ENCODE measurements around the gene KIAA1549.

Gene KIAA1549

DNA sequence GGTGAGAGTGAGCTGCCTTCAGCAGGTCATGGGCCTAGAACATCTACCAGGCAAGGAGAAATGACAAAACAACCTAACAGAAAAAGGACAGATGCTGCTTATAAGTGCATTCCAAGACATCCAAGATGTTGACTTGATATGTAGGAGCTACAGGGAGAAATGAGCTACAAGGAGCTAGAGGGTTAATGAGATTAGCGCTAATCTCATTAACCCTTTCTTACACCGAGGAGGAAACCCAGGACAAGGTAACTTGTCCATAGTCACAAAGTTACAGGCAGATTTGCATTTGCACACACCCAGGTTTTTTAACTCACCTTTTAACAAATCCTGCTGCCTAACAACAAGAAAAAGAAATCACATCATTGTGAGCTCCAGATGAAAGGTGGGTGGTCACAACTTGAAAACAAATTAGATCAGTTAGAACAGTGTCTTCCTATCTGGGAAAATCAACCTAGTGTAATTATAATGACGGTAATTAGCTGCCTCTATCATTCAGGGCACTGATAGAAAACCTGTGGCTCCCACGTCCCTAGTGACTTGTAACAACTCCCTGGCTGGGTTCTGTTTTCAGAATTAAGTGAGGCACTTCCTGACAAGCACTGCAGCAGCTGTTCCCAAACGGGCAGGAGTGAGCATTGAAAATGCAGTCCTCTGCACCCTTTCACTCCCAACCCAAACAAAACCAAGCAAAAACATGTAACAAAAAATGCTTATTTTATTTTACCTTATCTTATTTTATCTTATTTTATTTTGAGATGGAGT lies 5.7 kb downstream of the KIAA1549 start:
- no peak for DNase-seq (ENCODE audit: low spot score)

DNA sequence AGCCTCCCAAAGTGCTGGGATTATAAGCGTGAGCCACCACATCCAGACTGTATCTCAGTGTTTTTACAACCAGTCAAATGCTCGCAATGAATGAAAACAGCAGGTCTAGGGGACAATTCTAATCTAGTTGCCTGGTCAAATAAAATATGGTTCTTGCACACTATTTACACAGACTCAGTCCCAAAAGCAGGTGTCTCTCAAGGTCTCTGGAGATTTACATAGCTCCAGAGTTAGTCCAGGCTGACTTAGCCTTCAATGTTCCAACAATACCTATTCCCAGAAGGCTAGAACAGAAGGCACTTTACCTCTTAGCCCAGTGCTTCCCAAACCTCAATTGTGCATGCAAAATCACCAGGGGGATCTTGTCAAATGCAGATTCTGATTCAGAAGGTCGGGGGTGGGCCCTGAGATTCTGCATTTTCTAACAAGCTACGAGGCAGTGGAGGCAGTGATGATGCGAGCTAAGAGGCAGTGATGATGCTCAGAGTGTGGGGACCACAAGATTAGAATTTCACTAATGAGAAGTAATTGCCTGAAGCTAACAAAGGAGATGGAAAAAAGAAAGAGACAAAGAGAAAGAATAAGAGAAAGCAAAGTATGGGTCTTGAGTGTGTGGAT lies 6.4 kb downstream of the KIAA1549 start:
- DNase-seq (ENCODE audit: low spot score): no peak

DNA sequence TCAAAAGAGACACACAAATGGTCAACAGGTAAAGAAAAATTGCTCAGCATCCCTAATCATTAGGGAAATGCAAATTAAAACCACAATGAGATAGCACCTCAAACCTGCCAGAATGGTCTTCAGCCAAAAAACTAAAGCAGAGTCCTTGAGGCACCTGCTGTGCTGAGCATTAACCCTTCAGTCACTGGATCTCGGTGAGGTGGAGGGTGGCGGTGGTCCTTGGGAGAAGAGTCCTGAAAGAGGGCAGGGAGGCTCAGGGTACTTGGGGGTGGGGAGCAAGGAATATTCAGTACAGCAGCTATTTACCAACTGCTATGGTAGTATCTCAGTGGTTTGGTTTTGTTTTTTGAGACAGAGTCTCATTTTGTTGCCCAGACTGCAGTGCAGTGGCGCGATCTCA lies 7.1 kb downstream of the KIAA1549 start:
- no peak for DNase-seq (ENCODE audit: low spot score)

DNA sequence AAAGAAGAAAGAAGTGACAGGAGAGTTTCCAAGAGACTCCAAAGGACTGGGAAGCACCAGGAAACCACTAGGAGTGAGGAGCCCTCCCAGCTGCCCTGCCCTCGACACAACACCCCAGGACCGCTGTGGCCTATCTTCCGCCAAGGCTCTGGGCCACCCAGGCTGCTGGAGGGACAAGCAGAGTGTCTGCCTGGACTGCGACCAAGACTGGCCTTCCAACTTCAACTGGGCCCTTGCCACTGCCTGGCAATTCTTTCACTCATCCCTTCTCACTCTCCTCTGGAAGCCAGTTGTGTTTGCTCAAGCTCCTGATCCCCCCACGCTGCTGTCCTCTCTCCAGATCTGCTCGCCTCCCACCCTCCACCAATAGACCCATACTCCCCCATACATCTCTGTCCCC lies 10.2 kb downstream of the KIAA1549 start:
- no peak for DNase-seq (ENCODE audit: low spot score)

DNA sequence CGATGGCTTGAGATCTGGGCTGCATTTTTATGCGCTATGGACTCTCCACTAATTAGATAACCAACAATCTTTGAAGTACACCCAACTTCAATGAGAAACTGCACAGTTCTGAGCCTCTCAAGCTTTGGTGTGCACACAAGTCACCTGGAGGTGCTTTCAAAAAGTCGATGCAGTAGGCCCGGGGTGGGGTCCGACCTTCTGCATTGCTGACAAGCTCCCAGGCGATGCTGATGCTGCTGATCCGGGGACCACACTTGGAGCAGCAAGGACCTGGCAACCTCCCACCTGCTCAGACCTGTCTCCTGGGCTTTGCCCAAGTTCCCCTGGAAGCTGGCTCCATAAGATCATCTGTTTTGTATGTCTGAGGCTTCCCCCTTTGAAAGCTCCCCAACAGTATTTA lies 10.7 kb downstream of the KIAA1549 start:
- no peak for DNase-seq (ENCODE audit: low spot score)

DNA sequence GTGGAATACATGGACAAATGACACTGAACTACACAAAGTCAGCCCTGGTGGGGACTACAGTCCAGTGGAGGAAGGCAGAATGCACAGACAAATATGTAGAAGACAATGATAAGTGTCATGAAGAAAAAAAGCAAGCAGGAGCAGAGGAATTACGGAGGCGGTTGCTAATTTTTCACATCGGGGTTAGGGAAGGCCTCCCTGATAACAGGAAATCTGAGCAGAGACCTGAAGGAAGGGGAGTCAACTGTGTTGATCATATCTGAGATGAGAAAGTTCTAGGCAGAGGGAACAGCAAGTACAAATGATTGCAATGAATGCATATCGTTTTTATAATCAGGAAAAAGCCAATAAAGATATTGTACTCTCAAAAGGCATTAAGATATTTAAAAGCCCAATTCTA lies 14.0 kb downstream of the KIAA1549 start:
- no peak for DNase-seq (ENCODE audit: low spot score)

DNA sequence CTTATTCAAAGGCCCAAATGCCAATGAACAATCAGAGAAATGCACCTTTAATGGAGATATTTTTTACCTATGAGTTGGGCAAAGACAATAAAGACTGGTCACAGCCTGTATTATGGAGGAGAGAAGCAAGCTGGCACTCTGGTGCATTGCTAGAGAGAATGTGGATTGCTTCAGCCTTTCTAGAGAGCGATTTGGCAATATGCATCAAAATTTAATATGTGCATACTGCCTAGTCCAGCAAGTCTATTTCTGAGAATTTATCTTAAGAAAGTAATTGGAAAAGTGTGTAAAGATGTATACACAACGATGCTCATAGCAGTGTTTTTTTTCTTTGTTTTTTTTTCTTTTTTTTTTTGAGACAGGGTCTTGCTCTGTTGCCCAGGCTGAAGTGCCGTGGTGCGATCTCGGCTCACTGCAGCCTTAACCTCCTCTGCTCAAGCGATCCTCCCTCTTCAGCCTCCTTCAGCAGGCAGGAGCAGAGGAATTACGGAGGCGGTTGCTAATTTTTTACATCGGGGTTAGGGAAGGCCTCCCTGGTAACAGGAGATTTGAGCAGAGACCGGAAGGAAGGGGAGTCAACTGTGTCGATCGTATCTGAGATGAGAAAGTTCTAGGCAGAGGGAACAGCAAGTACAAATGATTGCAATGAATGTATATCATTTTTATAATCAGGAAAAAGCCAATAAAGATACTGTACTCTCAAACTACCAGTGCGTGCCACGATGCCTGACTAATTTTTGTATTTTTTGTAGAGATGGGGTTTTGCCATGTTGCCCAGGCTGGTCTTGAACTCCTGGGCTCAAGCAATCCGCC lies 16.4 kb downstream of the KIAA1549 start:
- DNase-seq (ENCODE audit: low spot score): no peak

DNA sequence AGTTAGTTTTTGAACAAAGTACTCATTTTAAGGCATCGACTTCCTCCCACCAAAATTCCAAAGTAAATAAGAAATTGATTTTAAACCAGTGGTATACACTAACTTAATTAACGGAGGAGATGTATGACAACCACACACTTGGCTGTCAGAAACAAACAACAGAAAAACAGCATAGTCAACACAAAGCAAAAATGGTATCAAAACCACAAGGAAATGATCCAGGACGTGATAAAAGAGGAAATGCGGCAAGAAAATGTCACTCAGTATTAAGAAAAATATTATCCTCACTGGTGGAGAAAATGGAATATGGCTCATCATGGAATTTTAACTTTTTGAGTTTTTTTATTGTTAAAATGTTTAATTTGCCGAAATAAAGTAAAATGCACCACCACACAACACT lies 17.5 kb downstream of the KIAA1549 start:
- DNase-seq (ENCODE audit: low spot score): no peak

DNA sequence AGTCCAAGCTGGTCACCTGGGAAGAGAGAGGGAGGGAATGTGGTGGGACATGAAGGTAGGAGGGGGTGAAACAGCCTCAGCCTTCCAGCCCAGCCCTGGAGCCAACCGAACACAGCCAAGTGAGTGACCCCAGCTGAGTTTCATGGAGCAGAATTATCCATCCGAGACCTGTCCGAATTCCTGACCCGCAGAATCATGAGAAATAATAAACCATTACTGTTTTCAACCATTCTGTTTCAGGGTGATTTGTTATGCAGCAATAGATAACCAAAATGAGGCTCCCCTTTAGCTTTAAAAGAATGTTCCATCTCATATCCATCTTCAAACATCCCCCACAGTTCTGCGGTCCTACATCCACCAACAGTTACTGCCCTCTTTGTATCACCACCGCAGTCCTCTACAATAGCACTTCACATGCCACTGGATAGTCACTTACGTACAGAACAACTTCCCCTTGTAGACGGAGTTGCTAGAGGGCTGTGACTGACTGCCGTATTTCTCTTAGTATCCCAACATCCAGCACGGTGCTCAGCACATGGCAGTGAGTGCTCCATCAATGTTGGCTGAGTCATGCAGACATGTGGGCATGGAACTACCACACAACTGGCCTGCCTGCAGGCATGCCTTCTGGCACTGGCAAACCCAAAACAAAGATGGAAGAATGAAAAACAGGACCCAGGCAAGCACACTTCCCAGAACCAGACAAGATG lies 18.5 kb downstream of the KIAA1549 start:
- DNase-seq (ENCODE audit: low spot score): no peak

DNA sequence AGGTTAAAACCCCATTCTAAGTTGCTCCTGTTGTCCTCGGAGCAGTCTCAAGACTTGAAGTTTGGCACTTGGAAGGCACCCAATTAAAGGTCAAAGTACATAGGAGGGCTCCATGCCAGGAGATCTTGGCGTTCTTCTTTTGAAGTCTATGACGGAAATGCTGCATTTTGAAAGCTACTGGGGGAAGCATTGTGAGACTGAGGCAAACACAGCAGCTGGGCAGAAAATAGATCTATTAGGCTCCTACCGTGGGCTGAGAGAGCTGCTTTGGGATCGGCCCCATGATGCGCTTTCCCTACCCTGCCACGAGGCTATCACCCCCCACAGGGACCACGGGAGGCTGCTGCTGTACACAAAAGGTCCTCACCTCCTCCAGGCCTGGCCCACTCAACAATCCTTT lies 20.0 kb downstream of the KIAA1549 start:
- no peak for DNase-seq (ENCODE audit: low spot score)

DNA sequence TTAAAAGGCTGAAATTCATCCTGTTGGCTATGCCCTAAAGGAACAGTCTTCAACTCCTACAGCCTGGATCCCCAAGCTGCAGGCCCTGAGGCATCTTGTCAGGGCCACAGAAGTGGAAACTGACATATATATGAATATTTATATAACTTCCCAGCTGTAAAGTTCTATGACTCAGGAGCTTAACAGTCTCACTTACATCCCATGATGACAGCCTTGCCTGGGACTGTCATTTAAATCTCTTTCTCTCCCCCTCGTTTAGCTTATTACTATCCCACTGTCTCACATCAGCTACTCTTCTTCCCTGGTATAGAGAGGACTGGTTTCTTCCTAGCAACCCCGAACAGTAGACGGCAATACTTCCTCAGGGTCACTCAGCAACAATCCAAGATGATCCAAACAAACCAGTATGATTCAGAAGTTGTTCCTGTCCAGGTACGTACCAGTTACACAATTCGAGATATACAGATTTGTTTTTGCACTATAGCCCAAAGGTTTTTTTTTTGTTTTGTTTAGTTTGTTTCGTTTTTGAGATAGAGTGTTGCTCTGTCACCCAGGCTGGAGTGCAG lies 22.7 kb downstream of the KIAA1549 start:
- DNase-seq (ENCODE audit: low spot score): no peak

DNA sequence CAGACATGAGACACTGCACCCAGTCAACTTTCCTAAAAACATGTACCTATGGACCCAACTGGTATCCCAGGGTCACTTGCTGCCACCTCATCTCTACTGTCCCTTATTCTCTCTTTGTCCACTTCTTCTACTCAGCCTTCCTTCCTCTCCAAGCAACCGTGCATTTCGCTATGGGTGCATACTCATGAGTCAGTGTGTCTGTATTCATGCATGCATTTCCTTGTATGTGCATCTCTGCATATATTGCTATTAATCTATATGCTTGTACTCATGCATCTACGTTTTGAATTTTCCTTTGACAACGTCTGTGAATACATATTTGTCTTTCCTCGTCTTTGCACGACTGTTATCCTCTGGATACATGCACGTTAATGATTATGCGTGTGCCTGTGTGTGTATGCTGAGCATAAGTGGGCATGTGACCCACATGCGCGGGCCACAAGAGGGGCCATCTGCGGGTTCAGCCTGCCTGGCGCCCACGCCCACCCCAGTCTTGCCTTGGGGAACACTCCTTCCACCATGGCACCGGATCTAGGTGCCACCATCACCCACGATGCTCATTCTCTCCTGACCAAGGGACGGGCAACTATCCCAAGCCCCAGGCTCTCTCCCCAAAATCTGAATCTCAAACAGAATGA lies 23.3 kb downstream of the KIAA1549 start:
- DNase-seq (ENCODE audit: low spot score): no peak

DNA sequence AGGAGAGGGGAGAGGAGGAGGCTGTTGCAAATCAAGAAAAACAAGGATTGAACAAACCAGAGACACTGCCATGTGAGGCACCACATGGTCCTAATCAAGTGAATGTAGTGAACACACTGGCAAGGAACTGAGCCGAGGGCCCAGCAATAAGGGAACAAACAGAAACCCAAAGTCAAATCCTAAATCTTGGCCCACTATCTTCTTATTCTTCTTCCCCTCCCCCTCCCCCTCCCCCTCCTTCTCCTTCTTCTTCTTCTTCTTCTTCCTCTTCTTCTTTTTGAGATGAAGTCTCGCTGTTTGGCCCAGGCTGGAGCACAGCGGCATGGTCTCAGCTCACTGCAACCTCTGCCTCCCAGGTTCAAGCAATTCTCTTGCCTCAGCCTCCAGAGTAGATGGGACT lies 24.0 kb downstream of the KIAA1549 start:
- DNase-seq (ENCODE audit: low spot score): no peak

DNA sequence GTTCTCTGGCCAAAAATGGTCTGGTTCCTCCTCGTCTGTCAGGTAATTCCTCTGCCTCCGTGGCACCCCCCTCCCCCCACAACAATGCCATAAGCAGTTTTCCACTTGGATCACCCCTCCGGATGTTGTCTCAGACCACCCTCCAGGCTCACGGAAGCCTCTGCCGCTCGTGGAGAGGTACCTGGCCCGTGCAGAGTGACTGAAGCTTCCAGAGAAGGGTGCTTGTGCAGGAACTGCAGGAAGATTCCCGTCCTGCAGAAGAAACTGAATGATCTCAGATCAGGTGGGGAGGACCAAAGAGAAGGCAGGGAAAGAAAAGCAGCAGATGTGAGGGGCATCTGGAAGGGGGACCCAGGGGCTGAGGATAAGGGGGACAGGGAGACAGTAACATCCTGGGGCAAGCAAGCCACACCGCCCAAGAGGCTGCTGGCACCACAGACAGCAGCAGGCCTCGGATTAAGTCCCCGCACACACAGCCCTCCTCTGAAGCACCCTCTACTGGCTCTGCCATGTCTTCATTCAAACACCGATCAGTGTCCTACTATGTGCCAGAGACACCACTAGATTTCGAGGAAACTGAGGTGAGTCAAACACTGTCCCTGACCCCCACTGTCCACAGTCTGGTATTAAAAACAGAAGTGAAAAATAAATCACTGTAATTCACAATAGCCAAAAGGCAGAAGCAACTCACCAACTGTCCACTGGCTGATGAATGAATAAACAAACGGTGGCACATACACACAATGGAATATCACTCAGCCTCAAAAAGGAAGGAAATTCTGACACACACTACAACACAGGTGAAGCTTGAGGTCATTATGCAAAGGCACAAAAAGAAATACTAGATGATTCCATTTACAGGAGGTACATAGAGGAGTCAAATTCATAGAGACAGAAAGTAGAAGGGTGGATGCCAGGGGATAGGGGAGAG lies 26.4 kb downstream of the KIAA1549 start:
- no peak for DNase-seq (ENCODE audit: low spot score)

DNA sequence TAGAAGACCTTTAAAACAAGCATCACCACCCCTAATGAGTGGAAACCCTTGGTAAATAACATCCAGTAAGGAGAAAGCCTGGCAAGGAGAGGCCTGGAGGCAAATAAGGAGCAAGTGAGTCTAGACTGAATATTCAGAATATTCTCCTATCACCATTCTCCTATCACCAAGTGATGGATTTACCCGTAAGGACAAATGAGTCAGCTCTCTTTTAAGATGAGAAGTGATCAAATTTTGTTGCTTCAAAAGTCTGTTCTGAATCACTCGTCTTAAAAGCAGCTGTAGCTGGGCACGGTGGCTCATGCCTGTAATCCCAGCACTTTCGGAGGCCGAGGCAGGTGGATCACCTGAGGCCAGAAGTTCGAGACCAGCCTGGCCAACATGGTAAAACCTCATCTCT lies 28.4 kb downstream of the KIAA1549 start:
- DNase-seq (ENCODE audit: low spot score): no peak

DNA sequence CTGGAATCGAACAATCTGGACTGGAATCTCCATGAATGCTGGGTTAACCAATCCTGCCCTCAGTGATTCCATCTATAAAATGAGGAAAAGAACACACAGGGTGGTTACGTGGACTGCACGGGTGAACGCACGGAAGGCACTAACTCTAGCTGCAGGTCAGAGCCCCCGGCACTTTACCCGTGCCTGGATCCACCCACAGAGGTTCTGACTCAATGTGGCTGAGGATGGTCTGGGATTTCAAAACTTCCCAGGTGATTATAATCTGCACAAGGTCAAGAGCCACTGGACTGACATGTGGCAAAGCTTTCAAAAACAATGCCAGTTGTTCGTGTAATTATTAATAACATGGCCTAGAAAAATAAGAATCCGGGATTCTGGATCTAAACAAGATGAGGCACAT lies 29.2 kb downstream of the KIAA1549 start:
- DNase-seq (ENCODE audit: low spot score): no peak

DNA sequence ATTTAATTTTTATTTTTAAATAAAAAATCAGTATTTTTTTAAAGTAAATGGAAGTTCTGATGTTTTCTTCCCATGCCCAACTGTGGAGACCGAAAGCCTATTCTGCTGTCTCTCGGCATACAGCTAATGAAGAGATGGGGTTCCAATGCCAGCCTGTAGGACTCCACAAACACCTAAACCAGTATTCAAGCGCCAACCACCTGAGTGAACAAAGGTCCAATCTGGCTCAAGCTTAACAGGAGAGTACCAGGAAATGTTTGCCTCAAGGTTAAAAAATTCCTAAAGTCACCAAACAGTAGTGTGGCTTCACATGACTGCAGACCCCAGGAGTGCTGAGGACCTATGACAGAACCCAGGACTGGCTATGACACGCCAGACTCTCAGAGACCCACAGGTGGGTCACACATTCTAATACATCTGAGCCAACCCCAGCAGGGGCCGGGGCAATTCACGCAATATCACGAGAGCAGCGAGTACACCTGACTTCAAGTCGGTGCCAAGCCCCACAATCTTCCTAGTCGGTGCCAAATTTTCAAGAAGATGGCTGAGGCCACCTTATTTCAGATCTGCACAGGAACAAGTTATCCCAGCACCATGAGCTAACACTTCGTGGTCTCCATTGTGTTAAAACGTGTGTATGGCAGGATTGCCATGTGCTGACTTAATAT lies 31.6 kb downstream of the KIAA1549 start:
- DNase-seq (ENCODE audit: low spot score): no peak

DNA sequence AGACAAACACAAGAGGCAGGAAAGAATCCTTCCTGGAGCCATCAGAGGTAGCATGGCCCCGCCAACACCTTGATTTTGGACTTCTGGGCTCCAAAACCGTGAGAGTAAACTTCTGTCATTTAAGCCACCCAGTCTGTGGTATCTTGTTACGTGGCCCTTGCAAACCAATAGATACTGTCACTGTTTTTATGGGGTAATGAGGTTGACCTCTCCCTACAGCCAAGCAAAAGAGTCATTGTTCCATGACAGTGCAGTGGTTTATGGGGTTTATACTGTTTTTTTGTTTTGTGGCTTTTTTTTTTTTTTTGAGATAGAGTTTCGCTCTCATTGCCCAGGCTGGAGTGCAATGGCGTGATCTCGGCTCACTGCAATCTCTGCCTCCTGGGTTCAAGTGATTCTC lies 32.8 kb downstream of the KIAA1549 start:
- DNase-seq (ENCODE audit: low spot score): peak; percentile 81

DNA sequence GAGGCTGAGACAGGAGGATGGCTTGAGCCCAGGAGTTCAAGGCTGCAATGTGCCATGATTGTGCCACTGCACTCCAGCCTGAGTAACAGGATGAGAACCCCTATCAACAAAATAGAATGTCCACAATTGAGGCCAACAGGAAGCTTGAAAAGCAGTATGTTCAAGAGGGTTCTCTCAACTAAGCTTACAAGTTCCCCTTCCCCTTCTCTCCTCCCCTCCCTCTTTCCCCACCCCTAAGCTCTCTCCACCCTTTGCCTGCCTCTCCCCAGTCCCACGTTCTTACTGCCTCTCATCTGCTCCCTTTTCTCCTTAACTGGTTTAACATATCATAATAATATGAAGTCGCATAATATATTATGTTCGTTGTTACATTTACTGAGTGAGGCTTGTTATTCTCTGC lies 35.4 kb downstream of the KIAA1549 start:
- no peak for DNase-seq (ENCODE audit: low spot score)

DNA sequence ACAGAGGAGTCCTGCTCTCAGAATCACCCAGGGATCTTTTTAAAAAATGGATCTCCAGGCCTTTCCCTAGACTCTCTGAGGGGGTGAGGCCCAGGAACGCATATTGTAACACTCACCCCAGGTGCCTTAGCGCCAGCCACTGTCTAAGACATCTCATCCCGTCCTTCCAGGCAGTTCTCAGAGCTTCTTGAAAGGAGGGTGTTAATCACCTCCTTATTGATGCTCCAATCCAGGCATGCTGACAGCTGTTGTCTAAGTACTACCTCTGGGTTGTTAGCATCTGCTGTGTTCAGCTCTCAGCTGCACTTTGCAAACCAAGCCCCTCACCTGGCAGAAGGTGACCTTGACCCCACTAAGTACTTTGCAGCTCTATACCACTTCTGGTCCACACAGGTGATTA lies 36.0 kb downstream of the KIAA1549 start:
- no peak for DNase-seq (ENCODE audit: low spot score)

Data from COLO829 (cell line).